Upper lobe of left lung (tissue), 4 donors: ENCODE measurements around the gene TAC3.

Experiments used
- POLR2A ChIP-seq, 4 donors: fragments of 450-650 bp; IDR thresholded peaks; one replicate each; pipeline ENCODE4 v1.5.1; 2016 to 2017; ENCODE audit warnings: antibody characterized with exemption in 4 of 4, mild to moderate bottlenecking in 2 of 4
- POLR2AphosphoS5 ChIP-seq, 2 donors: sonication (generic); formaldehyde crosslinking; IDR thresholded peaks; one replicate each; pipeline ENCODE4 v1.5.1; 2017; ENCODE audit warnings: antibody characterized with exemption in 2 of 2
- TF ChIP-seq, protein P1 (sequence below), 6 experiments: fragments of 450-650 bp in 4 of 6; fragments of 200-600 bp in 2 of 6; sonication (generic) in 2 of 6; IDR thresholded peaks; one replicate each; pipeline ENCODE4 v1.5.1; 2016 to 2019; ENCODE audit warnings: antibody characterized with exemption in 6 of 6

DNA sequence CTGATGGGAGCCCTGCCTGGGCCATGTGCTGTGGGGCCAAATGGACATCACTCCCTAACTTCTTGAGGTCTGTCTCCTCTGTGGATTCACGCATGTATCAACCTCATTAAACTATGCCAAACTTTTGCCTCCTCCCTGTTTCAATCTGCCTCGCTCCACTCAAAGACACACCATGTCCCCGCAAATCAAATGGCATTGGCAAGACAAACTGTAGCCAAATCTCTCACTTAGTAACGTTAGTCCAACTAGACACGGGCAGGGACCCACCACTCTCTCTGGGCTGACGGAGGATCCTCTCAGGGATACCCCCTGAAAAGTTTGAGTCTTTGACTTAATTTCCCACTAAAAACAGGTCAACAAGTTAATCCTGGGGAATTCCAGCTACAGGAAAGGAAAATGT lies 18.0 kb downstream of the TAC3 start:
- TF ChIP-seq, protein P1, sequence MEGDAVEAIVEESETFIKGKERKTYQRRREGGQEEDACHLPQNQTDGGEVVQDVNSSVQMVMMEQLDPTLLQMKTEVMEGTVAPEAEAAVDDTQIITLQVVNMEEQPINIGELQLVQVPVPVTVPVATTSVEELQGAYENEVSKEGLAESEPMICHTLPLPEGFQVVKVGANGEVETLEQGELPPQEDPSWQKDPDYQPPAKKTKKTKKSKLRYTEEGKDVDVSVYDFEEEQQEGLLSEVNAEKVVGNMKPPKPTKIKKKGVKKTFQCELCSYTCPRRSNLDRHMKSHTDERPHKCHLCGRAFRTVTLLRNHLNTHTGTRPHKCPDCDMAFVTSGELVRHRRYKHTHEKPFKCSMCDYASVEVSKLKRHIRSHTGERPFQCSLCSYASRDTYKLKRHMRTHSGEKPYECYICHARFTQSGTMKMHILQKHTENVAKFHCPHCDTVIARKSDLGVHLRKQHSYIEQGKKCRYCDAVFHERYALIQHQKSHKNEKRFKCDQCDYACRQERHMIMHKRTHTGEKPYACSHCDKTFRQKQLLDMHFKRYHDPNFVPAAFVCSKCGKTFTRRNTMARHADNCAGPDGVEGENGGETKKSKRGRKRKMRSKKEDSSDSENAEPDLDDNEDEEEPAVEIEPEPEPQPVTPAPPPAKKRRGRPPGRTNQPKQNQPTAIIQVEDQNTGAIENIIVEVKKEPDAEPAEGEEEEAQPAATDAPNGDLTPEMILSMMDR (IDR thresholded peaks at IDR 0.05): no peak
- TF ChIP-seq POLR2A (IDR thresholded peaks at IDR 0.05): no peak
- TF ChIP-seq POLR2AphosphoS5 (IDR thresholded peaks at IDR 0.05): no peak
